Iris pigment epithelial cell (primary cell): ENCODE data around the gene CD8A.
A peak's percentile ranks its signal among the peaks of the same experiment; 100 is the strongest.
"Not testable (repeated sequence)": the region's sequence is repeated elsewhere in the genome, so short reads cannot be mapped to it uniquely, and the experiment has no call there.

Source experiments
- DNase-seq: peaks from one replicate; pipeline ENCODE4 v3.0.0-alpha.2; 2011; ENCODE audit warnings: low read depth

The CD8A gene

DNA sequence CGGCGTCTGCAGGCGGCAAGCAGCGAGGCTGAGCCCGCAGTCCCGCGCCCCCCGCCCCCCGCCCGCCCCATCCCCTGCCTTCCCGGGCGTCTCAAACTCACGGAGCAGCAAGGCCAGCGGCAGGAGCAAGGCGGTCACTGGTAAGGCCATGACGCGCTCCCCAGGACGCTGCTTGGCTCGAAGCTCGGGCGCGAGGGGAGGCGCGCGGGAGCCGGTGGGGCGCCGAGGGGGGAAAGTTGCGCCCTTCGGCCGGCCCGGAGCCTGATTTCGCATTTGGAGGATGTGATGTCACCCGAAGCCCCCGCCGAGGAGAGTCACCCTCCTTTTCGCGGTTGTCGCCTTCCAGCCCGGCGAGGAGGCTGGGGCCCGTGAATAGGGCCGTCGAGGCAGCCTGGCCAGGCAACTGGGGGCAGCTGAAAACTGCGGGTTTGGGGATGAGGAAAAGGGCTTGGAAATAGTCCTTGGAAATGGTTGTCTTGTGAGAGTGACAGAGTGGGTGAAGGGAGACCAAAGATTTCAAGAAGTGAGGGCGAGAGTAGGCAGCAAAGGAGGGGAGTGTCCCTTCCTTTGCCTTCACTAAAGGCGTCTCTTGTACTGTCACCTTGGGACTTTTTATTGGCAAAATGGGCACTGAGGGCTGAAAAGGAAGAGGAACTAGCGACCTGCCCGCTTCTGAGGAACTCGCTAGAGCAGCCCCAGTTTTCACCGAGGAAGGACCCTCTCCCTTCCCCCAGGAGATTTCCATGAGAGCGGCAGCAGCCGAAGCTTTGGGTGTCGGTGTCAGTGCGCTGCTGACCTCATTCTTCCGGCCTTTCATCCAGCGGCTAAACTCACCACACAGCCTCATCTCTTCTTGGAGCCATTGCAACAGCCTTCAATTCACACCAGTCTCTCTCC is at the start of gene CD8A:
Gene CD8A, minus strand, starts transcription at position 238 of the 897 bp plus-strand sequence. Its CDS starts 88 bp downstream, at position 150.
- DNase-seq: peak; percentile 60

DNA sequence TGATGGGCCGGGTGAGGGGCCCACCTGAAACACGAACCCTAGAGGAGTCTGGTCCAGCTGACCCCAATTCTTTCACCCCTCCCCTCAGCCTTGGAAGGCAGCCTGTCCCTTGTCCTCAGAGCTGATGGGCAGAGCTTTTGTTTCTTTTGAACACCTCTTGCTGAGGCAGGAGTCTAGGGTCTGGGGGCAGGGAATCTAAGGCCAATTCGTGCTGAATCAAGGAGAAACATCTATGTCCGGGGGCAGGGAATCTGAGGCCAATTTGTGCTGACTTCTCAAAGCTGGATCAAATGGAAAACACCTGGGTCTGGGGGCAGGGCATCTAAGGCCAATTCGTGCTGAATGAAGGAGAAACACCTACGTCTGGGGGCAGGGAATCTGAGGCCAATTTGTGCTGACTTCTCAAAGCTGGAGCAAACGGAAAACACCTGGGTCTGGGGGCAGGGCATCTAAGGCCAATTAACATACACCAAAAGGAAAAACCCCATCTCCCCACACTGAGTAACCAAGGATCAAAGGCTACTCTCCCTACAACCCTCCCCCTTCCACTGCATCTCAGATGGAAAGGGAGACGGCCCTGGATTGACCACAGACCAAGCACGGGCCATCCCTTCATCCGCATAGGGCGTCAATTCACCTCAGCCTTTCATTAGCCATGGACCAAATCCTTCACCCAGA is 49.3 kb upstream of the CD8A start:
- DNase-seq: not testable (repeated sequence)

DNA sequence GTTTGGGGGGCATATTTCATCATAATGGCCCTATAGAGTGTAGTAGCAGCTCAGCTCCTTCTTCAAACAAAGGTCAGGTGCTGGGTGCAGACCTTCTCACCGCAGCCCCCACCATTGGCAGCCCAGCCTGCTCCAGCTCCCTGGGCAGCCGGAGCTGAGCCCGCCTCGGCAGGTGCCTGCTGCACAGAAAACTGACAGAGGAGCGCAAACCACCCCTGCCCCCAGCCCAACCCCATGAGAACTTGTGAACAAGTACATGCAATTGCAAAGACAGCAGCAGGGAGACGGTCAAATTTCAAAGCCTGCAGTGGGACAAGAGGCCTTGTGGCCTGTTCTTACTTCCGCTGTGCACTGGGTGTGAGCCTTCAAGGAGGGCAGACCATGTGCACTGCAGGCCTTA is 48.7 kb upstream of the CD8A start:
- DNase-seq: not testable (repeated sequence)

DNA sequence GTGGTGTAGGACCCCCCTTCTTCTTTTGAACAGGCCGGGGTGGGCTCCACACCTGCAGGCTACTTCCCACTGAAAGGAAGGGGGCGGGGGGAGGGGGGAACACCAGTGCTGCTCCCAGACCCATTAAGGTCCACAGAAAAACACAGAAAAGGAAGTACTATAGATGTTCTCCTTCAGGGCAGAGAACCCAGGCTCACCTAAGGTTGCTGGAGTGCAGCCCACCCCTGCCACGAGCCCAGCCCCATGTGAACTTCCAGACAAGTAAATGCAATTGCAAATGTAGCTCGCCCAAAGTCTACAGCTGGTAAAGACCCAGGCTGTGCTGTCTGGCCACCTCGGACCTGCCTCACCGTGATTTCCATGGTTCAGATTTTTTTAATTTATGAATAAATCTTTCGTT is 47.0 kb upstream of the CD8A start:
- DNase-seq: not testable (repeated sequence)

DNA sequence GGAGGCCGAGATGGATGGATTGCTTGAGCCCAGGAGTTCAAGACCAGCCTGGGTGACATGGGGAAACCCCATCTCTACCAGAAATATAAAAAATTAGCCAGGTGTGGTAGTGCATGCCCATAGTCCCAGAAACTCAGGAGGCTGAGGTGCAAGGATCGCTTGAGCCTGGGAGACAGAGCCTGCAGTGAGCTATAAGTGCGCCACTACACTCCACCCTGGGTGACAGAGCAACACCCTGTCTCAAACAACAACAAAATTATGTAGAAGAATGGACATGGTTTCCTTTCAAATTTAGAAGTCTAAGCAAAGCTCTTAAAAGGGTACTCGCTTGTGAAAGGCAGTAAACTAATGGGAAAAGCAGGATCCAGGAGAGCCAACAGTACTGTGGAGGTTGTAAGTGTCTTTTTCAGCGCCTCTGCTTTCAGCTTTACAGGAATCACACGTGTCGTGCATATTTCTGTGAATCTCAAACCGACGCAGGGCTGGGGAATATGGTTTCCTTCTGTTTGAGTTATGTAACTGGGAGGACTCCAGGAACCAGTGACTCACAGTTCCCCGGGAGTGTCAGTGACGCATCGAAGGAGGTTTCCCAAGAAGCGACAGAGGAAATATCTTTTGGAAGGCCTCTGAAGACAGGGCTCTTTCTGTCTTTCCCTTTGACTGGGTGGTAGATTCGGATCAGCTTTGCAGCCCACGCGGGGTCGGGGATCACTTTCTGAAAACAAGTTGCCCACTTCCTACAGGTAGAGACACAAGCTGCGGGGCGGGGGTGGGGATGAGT is 46.4 kb upstream of the CD8A start:
- DNase-seq: peak; percentile 89

DNA sequence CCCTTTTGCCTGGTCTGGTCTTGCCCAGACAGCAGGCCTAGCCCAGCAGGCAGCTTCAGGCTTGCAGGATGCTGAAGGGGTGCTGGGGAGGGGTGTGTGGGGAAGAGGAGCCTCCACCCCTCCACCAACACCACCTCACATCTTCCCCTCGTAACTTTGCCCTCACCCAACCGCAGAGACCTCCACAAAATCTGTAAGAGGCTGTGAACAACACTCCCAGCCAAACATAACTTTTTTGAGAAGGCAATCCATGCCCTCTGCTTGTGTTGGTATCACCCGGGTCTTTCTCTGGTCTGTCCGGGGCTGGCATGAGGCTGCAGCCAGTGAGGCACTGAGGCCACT is 44.8 kb upstream of the CD8A start:
- not testable (repeated sequence) for DNase-seq

DNA sequence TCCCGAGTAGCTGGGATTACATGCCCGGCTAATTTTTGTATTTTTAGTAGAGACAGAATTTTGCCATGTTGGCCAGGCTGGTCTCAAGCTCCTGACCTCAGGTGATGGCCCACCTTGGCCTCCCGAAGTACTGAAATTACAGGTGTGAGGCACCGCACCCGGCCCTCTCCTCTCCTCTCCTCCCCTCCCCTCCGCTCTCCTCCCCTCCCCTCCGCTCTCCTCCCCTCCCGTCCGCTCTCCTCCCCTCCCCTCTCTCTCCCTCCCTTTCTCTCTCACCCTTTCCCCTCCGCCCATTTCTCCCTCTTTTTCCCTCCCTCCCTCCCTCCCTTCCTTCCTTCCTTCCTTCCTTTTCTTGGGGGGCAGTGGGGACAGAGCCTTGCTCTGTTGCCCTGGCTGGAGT is 42.6 kb upstream of the CD8A start:
- no peak for DNase-seq

DNA sequence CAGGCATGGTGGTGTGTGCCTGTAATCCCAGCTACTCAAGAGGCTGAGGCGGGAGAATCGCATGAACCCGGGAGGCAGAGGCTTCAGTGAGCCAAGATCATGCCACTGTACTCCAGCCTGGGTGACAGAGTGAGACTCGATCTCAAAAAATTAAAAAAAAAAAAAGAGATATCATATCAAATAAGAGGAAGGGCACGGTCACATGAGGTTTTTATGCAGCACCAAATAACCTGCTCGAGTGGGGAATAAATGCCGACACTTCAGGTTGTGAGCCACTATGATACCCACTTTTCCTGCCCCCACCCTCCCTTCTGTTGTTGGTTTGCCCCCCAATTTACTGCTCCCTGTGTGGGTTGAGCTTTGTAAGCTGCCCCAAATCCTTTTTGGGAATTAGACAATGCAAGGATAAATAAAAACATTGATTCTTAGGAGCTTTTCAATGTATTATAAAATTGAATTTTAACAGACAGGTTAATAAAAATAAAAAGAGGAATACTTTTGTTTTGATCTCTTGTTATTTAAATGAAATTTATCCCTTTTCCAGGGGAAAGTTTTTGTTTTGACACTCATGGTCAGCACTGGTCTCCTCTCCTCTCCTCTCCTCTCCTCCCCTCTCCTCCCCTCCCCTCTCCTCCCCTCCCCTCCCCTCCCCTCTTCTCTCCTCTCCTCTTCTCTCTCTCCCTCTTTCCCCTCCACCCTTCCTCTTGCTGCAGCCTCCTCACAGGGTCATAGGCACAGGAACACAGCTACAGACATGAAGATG is 41.8 kb upstream of the CD8A start:
- no peak for DNase-seq

DNA sequence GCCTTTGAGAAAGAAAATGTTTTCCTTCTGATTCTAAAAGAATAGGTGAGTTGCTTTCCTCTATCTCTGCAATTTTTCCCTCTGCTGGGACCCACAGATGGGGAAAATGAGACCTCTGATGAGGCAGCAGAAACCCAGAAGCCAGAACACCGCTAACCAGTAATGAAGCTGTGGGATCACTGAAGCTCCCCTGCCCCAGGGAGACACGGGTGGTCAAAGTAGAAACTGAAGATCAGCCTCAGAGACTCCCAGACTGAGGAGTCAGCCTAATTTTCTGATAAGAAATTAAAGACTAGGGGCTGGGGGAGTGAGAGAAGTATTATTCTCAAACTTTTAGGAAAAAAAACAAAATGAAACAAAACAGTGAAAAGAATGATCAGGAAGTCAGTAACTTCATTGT is 40.8 kb upstream of the CD8A start:
- no peak for DNase-seq

DNA sequence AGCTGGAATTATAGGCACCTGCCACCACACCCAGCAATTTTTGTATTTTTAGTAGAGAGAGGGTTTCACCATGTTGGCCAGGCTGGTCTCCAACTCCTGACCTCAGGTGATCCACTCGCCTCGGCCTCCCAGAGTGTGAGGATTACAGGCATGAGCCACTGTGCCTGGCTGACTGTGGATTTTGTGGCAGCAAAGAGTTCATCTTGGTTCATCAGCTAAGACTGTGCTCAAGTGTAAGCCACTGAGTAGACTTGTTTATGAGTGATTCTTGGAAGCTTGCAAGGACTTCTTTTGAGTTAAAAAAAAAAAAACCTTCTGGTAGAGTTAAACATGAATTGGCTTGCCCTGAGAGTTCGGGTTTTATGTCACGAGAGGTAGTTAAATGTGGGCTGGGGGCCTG is 36.2 kb upstream of the CD8A start:
- DNase-seq: no peak

DNA sequence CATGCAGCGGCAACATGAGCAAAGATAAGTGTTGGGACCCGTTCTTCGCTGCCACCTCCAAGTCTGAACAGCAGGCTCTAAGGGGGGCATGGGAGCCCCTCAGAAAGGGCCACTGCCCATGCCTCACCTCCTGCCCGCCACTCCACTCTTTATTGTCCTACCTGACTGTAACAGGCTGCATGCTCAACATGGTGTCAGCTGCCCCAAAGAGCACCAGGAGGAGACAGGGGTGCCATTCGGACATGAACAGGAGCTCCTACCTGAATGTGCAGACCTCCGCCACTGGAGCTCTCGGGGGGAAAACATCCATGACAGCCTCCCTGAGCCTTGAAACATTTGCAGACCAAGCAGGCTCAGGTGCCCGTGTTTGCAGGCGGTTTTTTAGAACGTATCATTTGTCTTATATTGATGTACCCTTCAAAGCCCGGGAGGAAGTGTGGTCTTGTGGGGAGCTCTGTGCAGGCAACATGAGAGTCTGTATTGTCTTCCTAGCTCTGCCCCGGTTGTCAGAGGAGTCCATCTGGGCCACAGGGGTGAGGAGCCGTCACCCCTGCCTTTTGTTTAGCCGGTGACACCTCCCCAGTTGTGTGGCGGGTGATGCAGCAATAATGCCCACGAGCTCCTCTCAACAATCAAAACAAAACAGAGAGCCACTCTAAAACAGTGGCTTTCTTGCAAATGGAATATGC is 35.1 kb upstream of the CD8A start:
- no peak for DNase-seq

DNA sequence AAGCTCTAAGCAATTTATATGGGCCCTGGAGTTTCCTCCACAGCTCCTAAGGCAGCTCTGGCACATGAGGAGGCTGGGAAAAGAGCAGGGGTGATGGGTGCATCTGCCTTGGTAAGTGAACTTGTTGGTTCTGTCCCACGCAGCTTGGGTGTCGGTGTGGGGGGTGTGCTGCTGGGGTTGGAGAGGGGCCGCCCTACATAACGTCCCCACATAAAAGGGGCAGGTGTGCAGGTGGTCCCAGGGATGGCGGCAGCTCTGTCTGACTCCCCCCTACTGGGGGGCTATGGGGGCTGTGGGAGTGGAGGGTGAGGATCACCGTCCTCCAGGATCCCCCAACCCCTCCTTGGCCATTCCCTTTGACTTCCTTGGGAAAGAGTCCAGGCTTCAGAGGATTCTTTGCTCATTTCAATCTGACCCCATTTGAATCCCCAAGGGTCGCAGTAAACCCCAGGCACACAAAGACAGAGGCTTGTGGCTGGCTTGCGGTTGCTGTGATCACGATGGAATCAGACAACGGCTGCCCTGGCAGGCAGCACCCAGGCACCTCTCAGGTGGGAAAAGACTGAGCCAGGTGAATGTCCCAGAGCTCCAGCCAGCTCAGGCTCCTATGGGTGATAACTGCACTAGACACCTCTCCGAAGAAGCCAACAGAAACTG is 34.5 kb upstream of the CD8A start:
- no peak for DNase-seq

DNA sequence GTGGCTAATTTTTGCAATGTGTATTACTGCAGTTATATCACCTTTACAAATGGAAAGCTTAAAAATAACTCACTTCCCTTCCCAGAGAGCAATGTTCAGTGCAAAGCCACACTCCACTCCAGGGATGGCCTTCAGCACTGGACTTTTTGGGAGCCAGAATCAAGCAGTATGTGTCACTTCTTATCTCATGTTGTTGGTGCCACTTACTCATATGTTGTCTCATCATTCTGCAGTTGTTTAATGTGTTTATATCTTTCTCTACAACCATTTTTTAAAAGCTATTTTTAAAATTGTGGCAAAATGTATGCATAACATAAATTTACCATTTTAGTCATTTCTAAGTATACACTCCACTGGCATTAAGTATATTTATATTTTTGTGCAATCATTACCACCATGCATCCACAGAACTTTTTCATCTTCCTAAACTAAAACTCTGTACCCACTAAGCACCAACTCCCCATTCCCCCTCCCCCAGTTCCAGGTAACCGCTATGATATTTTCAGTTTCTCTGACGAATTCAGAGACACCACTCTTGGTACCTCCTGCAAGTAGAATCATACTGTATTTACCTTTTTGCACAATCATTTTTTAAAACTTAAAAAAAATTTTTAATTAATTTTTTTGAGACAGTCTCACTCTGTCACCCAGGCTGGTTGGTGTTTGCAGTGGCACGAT is 32.1 kb upstream of the CD8A start:
- no peak for DNase-seq

DNA sequence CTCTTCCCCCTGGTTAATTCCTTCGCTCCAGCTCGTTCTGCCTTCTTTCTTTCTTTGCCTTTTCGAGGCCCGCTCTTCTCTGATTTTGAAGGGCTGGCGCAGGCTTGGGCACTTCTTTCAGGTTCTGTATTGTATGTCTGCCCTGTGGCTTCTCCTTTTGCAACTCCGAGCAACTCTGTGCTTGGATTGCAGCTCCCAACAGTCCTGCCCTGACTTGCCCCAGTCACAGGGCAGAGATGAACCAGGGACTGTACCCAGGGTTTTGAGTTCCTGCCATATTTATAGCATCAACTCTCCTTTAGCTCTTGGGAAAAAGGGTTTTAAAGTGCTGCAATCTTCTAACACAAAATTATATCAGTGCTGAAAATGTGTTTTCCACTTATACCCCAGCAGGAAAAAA is 31.1 kb upstream of the CD8A start:
- DNase-seq: no peak

DNA sequence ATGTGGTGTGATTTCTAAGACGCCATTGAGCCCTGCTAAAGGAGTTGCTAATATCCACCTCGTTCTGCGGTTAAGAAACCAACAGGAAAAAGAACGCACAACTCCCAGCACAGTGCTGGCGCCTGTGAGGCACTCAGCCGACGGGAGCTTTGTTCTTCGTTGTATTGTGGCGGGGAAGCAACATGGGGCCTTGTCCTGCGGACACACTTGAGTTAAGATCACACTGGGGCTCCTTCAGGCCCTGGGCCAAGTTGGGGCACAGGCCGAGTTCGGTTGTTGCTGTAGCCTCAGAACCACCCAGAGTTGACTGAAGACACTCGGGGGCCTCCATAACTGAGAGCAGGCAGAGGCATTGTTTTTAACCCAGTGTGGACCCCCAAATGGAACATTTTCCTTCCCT is 30.6 kb upstream of the CD8A start:
- no peak for DNase-seq

DNA sequence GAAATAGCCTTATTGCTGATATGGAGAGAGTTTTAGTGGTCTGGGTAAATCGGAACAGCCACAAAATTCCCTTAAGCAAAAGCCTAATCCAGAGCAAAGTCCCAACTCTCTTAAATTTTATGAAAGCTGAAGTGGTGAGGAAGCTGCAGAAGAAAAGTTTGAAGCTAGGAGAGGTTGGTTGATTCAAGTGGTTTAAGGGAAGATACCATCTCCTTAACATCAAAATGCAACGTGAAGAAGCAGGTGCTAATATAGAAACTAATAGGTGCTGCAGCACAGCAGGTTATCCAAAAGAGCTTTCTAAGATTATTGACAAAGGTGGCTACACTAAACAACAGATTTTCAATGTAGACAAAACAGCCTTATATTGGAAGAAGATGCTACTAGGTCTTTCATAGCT is 28.2 kb upstream of the CD8A start:
- no peak for DNase-seq

DNA sequence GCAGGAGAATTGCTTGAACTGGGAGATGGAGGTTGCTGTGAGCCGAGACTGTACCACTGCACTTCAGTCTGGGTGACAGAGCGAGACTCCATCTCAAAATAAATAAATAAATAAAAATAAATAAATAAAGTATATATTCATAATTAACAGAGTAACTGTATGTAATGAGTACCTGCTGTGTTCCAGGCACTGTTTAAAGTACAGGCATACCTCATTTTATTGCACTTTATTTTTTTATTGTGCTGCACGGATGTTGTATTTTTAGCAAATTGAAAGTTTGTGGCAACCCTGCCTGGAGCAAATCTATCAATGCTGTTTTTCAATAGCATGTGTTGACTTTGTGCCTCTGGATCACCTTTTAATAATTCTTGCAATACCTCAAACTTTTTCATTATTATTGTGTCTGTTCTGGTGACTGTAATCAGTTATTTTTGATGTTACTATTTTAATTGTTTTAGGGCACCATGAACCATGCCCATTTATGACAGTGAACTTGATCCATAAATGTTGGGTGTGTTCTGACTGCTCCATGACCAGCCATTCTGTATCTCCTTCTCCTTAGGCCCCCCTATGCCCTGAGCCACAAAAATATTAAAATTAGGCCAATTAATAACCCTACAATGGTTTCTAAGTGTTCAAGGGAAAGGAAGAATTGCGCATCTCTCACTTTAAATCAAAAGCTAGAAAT is 27.5 kb upstream of the CD8A start:
- DNase-seq: no peak

DNA sequence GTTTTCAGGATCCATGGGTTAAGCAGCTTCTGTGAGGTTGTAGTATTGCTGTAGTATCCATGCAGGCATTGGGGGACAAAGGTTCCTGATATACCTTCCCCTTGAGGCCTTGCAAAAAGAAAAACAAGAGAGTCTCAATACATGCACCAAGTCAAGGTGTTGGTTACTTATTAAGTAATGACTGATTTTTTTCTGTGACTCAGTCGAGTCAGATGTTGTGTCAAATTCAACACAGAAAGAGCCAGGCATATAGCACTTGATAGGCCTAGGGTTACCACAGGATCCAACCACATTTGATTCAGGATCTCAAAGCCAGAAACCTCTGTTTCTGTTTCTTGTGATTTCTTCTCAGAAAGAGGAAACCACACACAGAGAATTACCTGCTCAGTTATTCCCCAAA is 24.9 kb upstream of the CD8A start:
- no peak for DNase-seq

DNA sequence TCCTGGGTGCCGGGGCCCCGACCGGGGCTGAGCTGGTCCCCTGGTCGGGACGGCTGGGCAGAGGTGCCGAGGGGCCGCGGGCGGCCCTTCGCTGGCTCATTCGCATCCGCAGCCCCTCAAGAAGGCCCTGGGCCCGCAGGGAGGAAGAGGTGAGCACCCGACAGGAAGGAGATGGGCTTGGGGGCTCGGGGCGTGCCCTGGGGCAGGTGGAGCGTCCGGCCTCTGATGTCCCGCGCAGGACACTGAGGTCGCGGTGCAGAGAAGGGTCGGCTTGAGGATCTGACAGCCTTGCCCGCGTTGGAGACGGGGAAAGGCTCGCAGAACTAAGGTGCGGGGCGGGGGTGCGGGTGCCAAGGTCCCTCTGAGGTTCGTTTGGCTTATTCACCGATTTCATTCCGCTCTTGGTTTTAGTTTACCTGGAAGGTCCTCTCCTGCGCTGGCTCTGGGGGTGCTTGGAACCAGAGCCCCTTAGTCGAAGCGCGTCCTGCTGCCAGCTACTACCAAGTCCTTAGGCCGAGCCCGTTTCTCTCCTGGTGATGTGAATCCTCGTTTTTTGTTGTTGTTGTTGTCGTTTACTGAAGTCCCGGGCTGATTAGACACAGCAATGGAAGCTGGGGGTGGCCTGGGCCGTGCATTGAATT is 18.9 kb upstream of the CD8A start:
- DNase-seq: no peak
